Astrocyte (in vitro differentiated cells and primary cell): ENCODE results near the gene PLB1.

ENCODE experiments used
- CTCF ChIP-seq: IDR thresholded peaks from 2 replicates; pipeline ENCODE4 v1.5.1; 2011; ENCODE audit warnings: low read depth, mild to moderate bottlenecking, inconsistent platforms, low read length, moderate library complexity; ENCODE audit not compliant: insufficient read depth
- EZH2 ChIP-seq: IDR thresholded peaks from 2 replicates; pipeline ENCODE4 v1.6.1; 2012; ENCODE audit warnings: mild to moderate bottlenecking, low read length, inconsistent platforms; ENCODE audit not compliant: insufficient read depth

DNA sequence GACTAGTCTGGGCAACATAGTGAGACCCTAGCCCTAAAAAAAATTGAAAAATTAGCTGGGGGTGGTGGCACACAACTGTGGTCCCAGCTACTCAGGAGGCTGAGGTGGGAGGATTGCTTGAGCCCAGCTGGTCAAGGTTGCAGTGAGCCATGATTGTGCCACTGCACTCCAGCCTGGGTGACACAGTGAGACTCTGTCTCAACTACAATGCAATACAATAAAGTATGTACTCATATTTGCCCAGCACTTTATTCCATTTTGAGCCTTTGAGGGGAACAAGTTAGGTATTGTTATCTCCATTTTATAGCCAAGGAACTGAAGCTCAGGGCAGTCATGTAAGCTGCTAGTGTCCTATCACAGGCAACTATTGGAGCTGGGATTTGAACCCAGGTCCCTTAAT, 49.3 kb upstream of the PLB1 start:
- TF ChIP-seq CTCF, result no peak
- no peak for TF ChIP-seq EZH2
